Gastroesophageal sphincter (tissue), 3 donors: Measurements from ENCODE around the gene RNASE9.

Experiments
- EP300 ChIP-seq: sonication (generic); formaldehyde crosslinking; IDR thresholded peaks from one replicate; pipeline ENCODE4 v1.6.1; 2017; ENCODE audit warnings: antibody characterized with exemption, mild to moderate bottlenecking
- POLR2A ChIP-seq, 2 donors: fragments of 450-650 bp; IDR thresholded peaks; one replicate each; pipeline ENCODE4 v1.6.1; 2017; ENCODE audit warnings: antibody characterized with exemption in 2 of 2, mild to moderate bottlenecking in 2 of 2, moderate library complexity in 1 of 2
- POLR2AphosphoS5 ChIP-seq: sonication (generic); formaldehyde crosslinking; IDR thresholded peaks from one replicate; pipeline ENCODE4 v1.6.1; 2017; ENCODE audit warnings: antibody characterized with exemption
- TF ChIP-seq, protein P1 (sequence below), 4 experiments: fragments of 200-600 bp in 2 of 4; fragments of 450-650 bp in 2 of 4; sonication (generic) in 1 of 4; IDR thresholded peaks; one replicate each; pipeline ENCODE4 v1.5.1; 2017 to 2019; ENCODE audit warnings: antibody characterized with exemption in 4 of 4, mild to moderate bottlenecking in 2 of 4, moderate library complexity in 2 of 4

- TF ChIP-seq, protein P1, sequence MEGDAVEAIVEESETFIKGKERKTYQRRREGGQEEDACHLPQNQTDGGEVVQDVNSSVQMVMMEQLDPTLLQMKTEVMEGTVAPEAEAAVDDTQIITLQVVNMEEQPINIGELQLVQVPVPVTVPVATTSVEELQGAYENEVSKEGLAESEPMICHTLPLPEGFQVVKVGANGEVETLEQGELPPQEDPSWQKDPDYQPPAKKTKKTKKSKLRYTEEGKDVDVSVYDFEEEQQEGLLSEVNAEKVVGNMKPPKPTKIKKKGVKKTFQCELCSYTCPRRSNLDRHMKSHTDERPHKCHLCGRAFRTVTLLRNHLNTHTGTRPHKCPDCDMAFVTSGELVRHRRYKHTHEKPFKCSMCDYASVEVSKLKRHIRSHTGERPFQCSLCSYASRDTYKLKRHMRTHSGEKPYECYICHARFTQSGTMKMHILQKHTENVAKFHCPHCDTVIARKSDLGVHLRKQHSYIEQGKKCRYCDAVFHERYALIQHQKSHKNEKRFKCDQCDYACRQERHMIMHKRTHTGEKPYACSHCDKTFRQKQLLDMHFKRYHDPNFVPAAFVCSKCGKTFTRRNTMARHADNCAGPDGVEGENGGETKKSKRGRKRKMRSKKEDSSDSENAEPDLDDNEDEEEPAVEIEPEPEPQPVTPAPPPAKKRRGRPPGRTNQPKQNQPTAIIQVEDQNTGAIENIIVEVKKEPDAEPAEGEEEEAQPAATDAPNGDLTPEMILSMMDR (IDR thresholded peaks at IDR 0.05) = peak; percentile 32 to 76 (median 59)
- peak; percentile 38 for TF ChIP-seq POLR2AphosphoS5
- TF ChIP-seq POLR2A (IDR thresholded peaks at IDR 0.05) = no peak
- TF ChIP-seq EP300 = no peak
Observed at GRCh38 chr14:20530771-20531571, 29.9 kb downstream of the RNASE9 start.
